ENCODE data around the gene TMCC1.

GRCh38 chr3:129845956-129846355 is 47.6 kb downstream of the TMCC1 start:
- TF ChIP-seq CTCF (conservative IDR thresholded peaks at IDR 0.05; ENCODE audit: low read length) (no peak), EZH2phosphoT487 (IDR thresholded peaks at IDR 0.05; ENCODE audit: borderline replicate concordance) (no peak)
